K562 (cell line): ENCODE results near the gene HNRNPF.

Experiments used
- CEBPZ ChIP-seq: fragments of 150-350 bp; IDR thresholded peaks from 2 replicates; pipeline ENCODE4 v1.6.1; 2014; ENCODE audit warnings: low read depth, mild to moderate bottlenecking, low read length, borderline replicate concordance
- CTCF ChIP-seq, 3 experiments: IDR thresholded peaks in 2 of 3; conservative IDR thresholded peaks in 1 of 3; 2 replicates each; pipeline ENCODE4 v1.5.1; 2011 to 2012; ENCODE audit warnings: low read length in 3 of 3, mild to moderate bottlenecking in 3 of 3, control low read depth in 2 of 3, improper control_type of control experiment in 1 of 3, inconsistent platforms in 1 of 3, low read depth in 1 of 3, mixed read lengths in 1 of 3, moderate library complexity in 1 of 3; ENCODE audit not compliant: insufficient read depth in 2 of 3
- NFIC ChIP-seq: fragments of 450-650 bp; IDR thresholded peaks from 2 replicates; pipeline ENCODE4 v1.6.1; 2017; ENCODE audit warnings: mild to moderate bottlenecking, inconsistent platforms
- NR2C1 ChIP-seq, 2 experiments: fragments of 450-650 bp; IDR thresholded peaks; 2 replicates each; pipeline ENCODE4 v1.6.1; 2017; ENCODE audit warnings: mild to moderate bottlenecking in 2 of 2, antibody characterized with exemption in 1 of 2, inconsistent platforms in 1 of 2, missing compliant biosample characterization in 1 of 2, missing genetic modification characterization in 1 of 2
- NR3C1 ChIP-seq: sonication (generic); formaldehyde crosslinking; IDR thresholded peaks from 2 replicates; pipeline ENCODE4 v1.8.1; 2022; ENCODE audit warnings: missing genetic modification reagents
- POLR2A ChIP-seq: fragments of 450-650 bp; conservative IDR thresholded peaks from 2 replicates; pipeline ENCODE4 v1.6.1; 2016

DNA sequence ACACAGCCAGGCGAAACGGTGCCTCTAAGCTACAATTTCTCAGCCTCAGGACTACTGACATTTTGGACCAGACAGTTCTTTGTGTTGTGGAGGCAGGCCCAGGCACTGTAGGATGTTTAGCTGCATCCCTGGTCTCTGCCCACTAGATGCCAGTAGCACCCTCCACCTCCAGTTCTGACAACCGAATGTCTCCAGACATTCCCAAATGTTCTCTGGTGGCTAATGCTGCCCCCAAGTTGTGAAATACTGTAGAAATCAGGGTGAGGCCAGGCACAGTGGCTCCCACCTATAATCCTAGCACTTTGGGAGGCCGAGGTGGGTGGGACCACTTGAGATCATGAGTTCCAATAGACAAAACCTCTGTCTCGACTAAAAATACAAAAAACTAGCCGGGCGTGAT lies 18.2 kb downstream of the HNRNPF start:
- TF ChIP-seq POLR2A, result no peak
- no peak for TF ChIP-seq NFIC
- no peak for TF ChIP-seq CEBPZ
- no peak for TF ChIP-seq NR3C1
- peak; percentile 57 to 72 (median 59) for TF ChIP-seq CTCF (IDR thresholded peaks at IDR 0.05 in 2 of 3, conservative IDR thresholded peaks at IDR 0.05 in 1 of 3; ENCODE audit: insufficient read depth in 2 of 3, low read depth in 1 of 3, low read length in 3 of 3)
- TF ChIP-seq NR2C1 (IDR thresholded peaks at IDR 0.05), result no peak
- TF ChIP-seq NR2C1 (tag; IDR thresholded peaks at IDR 0.05), result no peak
